HG03571 (cell line): ENCODE results near the gene GPSM1.

Experiments
- ATAC-seq: cut with Tn5 transposase; IDR thresholded peaks from one replicate; pipeline ENCODE4 v1.9.1; 2021; ENCODE audit not compliant: unreplicated experiment

GPSM1 gene

GRCh38 chr9:136372561-136373299 lies 45.4 kb downstream of the GPSM1 start:
- ATAC-seq, result no peak

- no peak for ATAC-seq
Measured at GRCh38 chr9:136373300-136374182, 46.2 kb downstream of the GPSM1 start, which contains the start of gene CARD9. Gene CARD9 (minus strand): TSS chr9:136373669. CDS start chr9:136372078, 1,591 bp downstream.

- no peak for ATAC-seq
Measured at GRCh38 chr9:136374183-136374575, 46.8 kb downstream of the GPSM1 start.

- ATAC-seq, result no peak
Measured at GRCh38 chr9:136375096-136375495, 47.8 kb downstream of the GPSM1 start.

GRCh38 chr9:136376457-136376856 lies 49.1 kb downstream of the GPSM1 start:
- no peak for ATAC-seq

- ATAC-seq, result no peak
Measured at GRCh38 chr9:136377341-136378169, 50.2 kb downstream of the GPSM1 start.

GRCh38 chr9:136378170-136379002 lies 51.0 kb downstream of the GPSM1 start:
- ATAC-seq, result no peak

GRCh38 chr9:136379003-136379287 lies 51.6 kb downstream of the GPSM1 start:
- no peak for ATAC-seq

- no peak for ATAC-seq
Measured at GRCh38 chr9:136379401-136379800, 52.1 kb downstream of the GPSM1 start.

GRCh38 chr9:136379891-136380290 lies 52.6 kb downstream of the GPSM1 start:
- no peak for ATAC-seq

- no peak for ATAC-seq
Measured at GRCh38 chr9:136380381-136380780, 53.0 kb downstream of the GPSM1 start.

GRCh38 chr9:136381311-136381710 lies 54.0 kb downstream of the GPSM1 start:
- no peak for ATAC-seq

GRCh38 chr9:136381966-136382513 lies 54.7 kb downstream of the GPSM1 start:
- no peak for ATAC-seq

GRCh38 chr9:136383436-136383835 lies 56.1 kb downstream of the GPSM1 start:
- ATAC-seq, result no peak

GRCh38 chr9:136385015-136385414 lies 57.7 kb downstream of the GPSM1 start:
- ATAC-seq, result no peak

- ATAC-seq, result no peak
Measured at GRCh38 chr9:136386018-136386417, 58.7 kb downstream of the GPSM1 start.

GRCh38 chr9:136387217-136387616 lies 59.9 kb downstream of the GPSM1 start:
- ATAC-seq, result no peak

GRCh38 chr9:136389396-136389795 lies 62.1 kb downstream of the GPSM1 start:
- no peak for ATAC-seq

GRCh38 chr9:136391737-136392537 lies 64.6 kb downstream of the GPSM1 start:
- ATAC-seq, result no peak
